CD4-positive, alpha-beta memory T cell (primary cell): ENCODE results near the gene ZNF574. TPM values are rescaled to one million over a fixed set of nuclear protein-coding genes. Genes with fewer than 3 reads are reported as not detected.

Source experiments
- CTCF ChIA-PET: fragments of 350-600 bp; sonication (Branson Sonifier 250); formaldehyde crosslinking; loops from one replicate; lab custom pipeline; 2021; ENCODE audit warnings: inconsistent platforms; ENCODE audit not compliant: partially characterized antibody; lab: Charles Lee
- POLR2A ChIA-PET: fragments of 350-600 bp; sonication (Branson Sonifier 250); formaldehyde crosslinking; loops from one replicate; lab custom pipeline; 2021; ENCODE audit not compliant: partially characterized antibody; lab: Charles Lee
- DNase-seq, 5 donors: peaks; one replicate each; pipeline versions ENCODE4 v3.0.0 to v3.0.0-alpha.2; 2020 to 2022; ENCODE audit warnings: mixed read lengths in 1 of 5
- H3K27ac ChIP-seq: one replicate; pipeline ENCODE4 v1.7.0; 2013; ENCODE audit warnings: low read depth, low read length
- H3K27me3 ChIP-seq: 2 replicates; pipeline ENCODE4 v1.7.0; 2013; ENCODE audit warnings: mild to moderate bottlenecking, low read length, moderate library complexity; ENCODE audit not compliant: insufficient read depth
- H3K36me3 ChIP-seq: 2 replicates; pipeline ENCODE4 v1.7.0; 2013; ENCODE audit warnings: mild to moderate bottlenecking, low read length, moderate library complexity; ENCODE audit not compliant: insufficient read depth
- H3K4me1 ChIP-seq: 2 replicates; pipeline ENCODE4 v1.7.0; 2013; ENCODE audit warnings: mild to moderate bottlenecking, low read length, moderate library complexity; ENCODE audit not compliant: insufficient read depth
- H3K4me3 ChIP-seq, 2 donors: one replicate each; pipeline ENCODE4 v1.7.0; 2013; ENCODE audit warnings: low read length in 2 of 2, mild to moderate bottlenecking in 1 of 2
- H3K9me3 ChIP-seq, 2 donors: one replicate each; pipeline ENCODE4 v1.7.0; 2013; ENCODE audit warnings: low read length in 2 of 2, control low read depth in 1 of 2; ENCODE audit not compliant: control insufficient read depth in 1 of 2
- H3K27ac Mint-ChIP-seq, 7 donors: one replicate each; pipeline ENCODE4 v1.8.0; 2020 to 2021; ENCODE audit warnings: mixed read lengths in 7 of 7, mild to moderate bottlenecking in 6 of 7, inconsistent platforms in 3 of 7, moderate library complexity in 3 of 7
- H3K27me3 Mint-ChIP-seq, 2 donors: one replicate each; pipeline ENCODE4 v1.8.0; 2020 to 2021; ENCODE audit warnings: mixed read lengths in 2 of 2
- H3K36me3 Mint-ChIP-seq, 2 donors: one replicate each; pipeline ENCODE4 v1.8.0; 2020 to 2021; ENCODE audit warnings: mixed read lengths in 2 of 2, inconsistent platforms in 1 of 2, mild to moderate bottlenecking in 1 of 2
- H3K4me1 Mint-ChIP-seq, 4 donors: one replicate each; pipeline ENCODE4 v1.8.0; 2020 to 2021; ENCODE audit warnings: mixed read lengths in 4 of 4, mild to moderate bottlenecking in 1 of 4
- H3K4me3 Mint-ChIP-seq, 8 donors: one replicate each; pipeline ENCODE4 v1.8.0; 2020 to 2021; ENCODE audit warnings: mixed read lengths in 8 of 8, mild to moderate bottlenecking in 7 of 8, moderate library complexity in 6 of 8, inconsistent platforms in 3 of 8
- H3K9me3 Mint-ChIP-seq, 8 donors: one replicate each; pipeline ENCODE4 v1.8.0; 2020 to 2021; ENCODE audit warnings: mixed read lengths in 8 of 8, mild to moderate bottlenecking in 5 of 8, inconsistent platforms in 3 of 8, moderate library complexity in 1 of 8
- intact Hi-C: fragments of 100-400 bp; cut with micrococcal nuclease; formaldehyde crosslinking; loops from one replicate; pipeline ENCODE4 v1.15.1; 2023
- polyA plus RNA-seq, 2 donors: library from polyadenylated mRNA; unstranded; fragments of 300-500 nt; fragmentation: Illumina TruSeq; gene quantifications; one replicate each; pipeline ENCODE4 v1.2.3, GENCODE V29; 2021
- total RNA-seq, 2 experiments: library from RNA; stranded (reverse); gene quantifications; one replicate each; pipeline ENCODE4 v1.2.3, GENCODE V29; 2021

ZNF574 gene
- total and polyA plus RNA-seq, 4 experiments from 2014 or later, result 14.8 to 26.0 (median 24.8) TPM

- ChIA-PET POLR2A (no interaction called here), CTCF (no interaction called here)
- peak overlapping the region; percentile 92 to 100 (median 98) for H3K4me3 Mint-ChIP-seq
- intact Hi-C loops, result loop anchor here (1.0 to 5.0 kb wide), 3 partner anchors 142 to 347 kb away; partner anchors contain the start of genes DEDD2 and RPS19
- H3K27ac Mint-ChIP-seq, result peak overlapping the region; percentile 97 to 100 (median 100)
- H3K4me1 ChIP-seq, result peaks cover 24% of the 10 kb centered on the region
- peaks cover 0 to 2% (median 0%) of the 10 kb centered on the region in 8 donors for H3K9me3 Mint-ChIP-seq
- H3K27me3 Mint-ChIP-seq, result no peaks in the 10 kb centered on the region
- H3K36me3 ChIP-seq, result peaks cover 17% of the 10 kb centered on the region
- H3K36me3 Mint-ChIP-seq, result peaks cover 7 to 31% of the 10 kb centered on the region in 2 donors
- H3K27me3 ChIP-seq, result no peaks in the 10 kb centered on the region
- peak overlapping the region; percentile 66 to 86 for H3K4me3 ChIP-seq
- H3K9me3 ChIP-seq, result no peaks in the 10 kb centered on the region
- peaks cover 29 to 38% (median 34%) of the 10 kb centered on the region in 4 donors for H3K4me1 Mint-ChIP-seq
- peak overlapping the region; percentile 95 for H3K27ac ChIP-seq
- DNase-seq, result no peak
Measured at GRCh38 chr19:42075364-42075615, 676 bp upstream of the ZNF574 start.

- H3K27ac Mint-ChIP-seq, result peak overlapping the region; percentile 95 to 99 (median 95)
- H3K27me3 ChIP-seq, result no peaks in the 10 kb centered on the region
- no peaks in the 10 kb centered on the region for H3K9me3 ChIP-seq
- peaks cover 28% of the 10 kb centered on the region for H3K36me3 ChIP-seq
- ChIA-PET POLR2A (interaction anchor here (0.6 to 1.3 kb wide), 14 partner anchors 10 to 321 kb away, joined by 3 to 5 read pairs (median 3); partner anchors contain the start of genes PAFAH1B3, PRR19, RABAC1 and ZNF526), CTCF (interaction anchor here (1.1 to 1.4 kb wide), 2 partner anchors 56 to 107 kb away, joined by 3 read pairs; partner anchors contain the start of gene POU2F2)
- no peaks in the 10 kb centered on the region for H3K27me3 Mint-ChIP-seq
- intact Hi-C loops, result loop anchor here (1.0 to 5.0 kb wide), 3 partner anchors 214 to 346 kb away; partner anchors contain the start of genes MEGF8 and RPS19
- peaks cover 10 to 37% of the 10 kb centered on the region in 2 donors for H3K36me3 Mint-ChIP-seq
- peaks cover 24% of the 10 kb centered on the region for H3K4me1 ChIP-seq
- H3K27ac ChIP-seq, result peak overlapping the region; percentile 95
- peaks cover 0 to 2% (median 0%) of the 10 kb centered on the region in 8 donors for H3K9me3 Mint-ChIP-seq
- H3K4me3 Mint-ChIP-seq, result peak overlapping the region; percentile 89 to 96 (median 92)
- H3K4me3 ChIP-seq, result peak overlapping the region; percentile 55 to 86
- peaks cover 29 to 44% (median 37%) of the 10 kb centered on the region in 4 donors for H3K4me1 Mint-ChIP-seq
- peak in 1 of 5 donors; percentile 65 for DNase-seq
Measured at GRCh38 chr19:42076380-42076944, 496 bp downstream of the ZNF574 start.

- Histone ChIP-seq H3K9me3 (no peaks in the 10 kb centered on the region), H3K4me3 (no peak overlapping the region), H3K27ac (no peak overlapping the region), H3K4me1 (peaks cover 24% of the 10 kb centered on the region), H3K36me3 (peaks cover 32% of the 10 kb centered on the region), H3K27me3 (no peaks in the 10 kb centered on the region)
- Mint-ChIP-seq H3K27ac (peak overlapping the region; percentile 65 to 99 (median 95)), H3K4me3 (peak overlapping the region in 7 of 8 donors; percentile 22 to 96 (median 92)), H3K27me3 (no peaks in the 10 kb centered on the region), H3K4me1 (peaks cover 30 to 48% (median 42%) of the 10 kb centered on the region in 4 donors), H3K36me3 (peaks cover 13 to 45% of the 10 kb centered on the region in 2 donors), H3K9me3 (peaks cover 0 to 2% (median 0%) of the 10 kb centered on the region in 8 donors)
- CTCF ChIA-PET, result no interaction called here
- no peak for DNase-seq
- intact Hi-C loops, result loop anchor here (5.0 kb wide), 2 partner anchors 216 to 344 kb away; partner anchors contain the start of gene RPS19
- POLR2A ChIA-PET, result no interaction called here
Measured at GRCh38 chr19:42078058-42078457, 2.1 kb downstream of the ZNF574 start.

- Mint-ChIP-seq H3K4me3 (peak overlapping the region in 4 of 8 donors; percentile 6 to 92 (median 64)), H3K4me1 (peaks cover 30 to 48% (median 42%) of the 10 kb centered on the region in 4 donors), H3K27me3 (no peaks in the 10 kb centered on the region), H3K27ac (peak overlapping the region in 4 of 7 donors; percentile 74 to 97 (median 90)), H3K9me3 (peaks cover 0 to 2% (median 0%) of the 10 kb centered on the region in 8 donors), H3K36me3 (peaks cover 13 to 45% of the 10 kb centered on the region in 2 donors)
- Histone ChIP-seq H3K27ac (no peak overlapping the region), H3K4me3 (no peak overlapping the region), H3K36me3 (peaks cover 32% of the 10 kb centered on the region), H3K9me3 (no peaks in the 10 kb centered on the region), H3K4me1 (peaks cover 24% of the 10 kb centered on the region), H3K27me3 (no peaks in the 10 kb centered on the region)
- POLR2A ChIA-PET, result interaction anchor here (1.4 kb wide), 1 partner anchor 219 kb away, joined by 3 read pairs; the partner anchor contains the start of gene RPS19
- no peak for DNase-seq
- CTCF ChIA-PET, result interaction anchor here (0.6 kb wide), 1 partner anchor 31 kb away, joined by 3 read pairs; no protein-coding TSS in a partner anchor
- intact Hi-C loops, result loop anchor here (5.0 kb wide), 2 partner anchors 216 to 344 kb away; partner anchors contain the start of gene RPS19
Measured at GRCh38 chr19:42078538-42079275, 2.7 kb downstream of the ZNF574 start.

- Histone ChIP-seq H3K4me1 (peaks cover 24% of the 10 kb centered on the region), H3K4me3 (no peak overlapping the region), H3K9me3 (no peaks in the 10 kb centered on the region), H3K27ac (no peak overlapping the region), H3K27me3 (no peaks in the 10 kb centered on the region), H3K36me3 (peaks cover 32% of the 10 kb centered on the region)
- H3K27me3 Mint-ChIP-seq, result no peaks in the 10 kb centered on the region
- peaks cover 0 to 2% (median 0%) of the 10 kb centered on the region in 8 donors for H3K9me3 Mint-ChIP-seq
- H3K36me3 Mint-ChIP-seq, result peaks cover 13 to 48% of the 10 kb centered on the region in 2 donors
- DNase-seq, result no peak
- ChIA-PET POLR2A (interaction anchor here (1.4 kb wide), 1 partner anchor 219 kb away, joined by 3 read pairs; the partner anchor contains the start of gene RPS19), CTCF (interaction anchor here (0.6 kb wide), 1 partner anchor 30 kb away, joined by 3 read pairs; no protein-coding TSS in a partner anchor)
- intact Hi-C loops, result loop anchor here (5.0 kb wide), 2 partner anchors 217 to 343 kb away; partner anchors contain the start of gene RPS19
- H3K27ac Mint-ChIP-seq, result peak overlapping the region in 5 of 7 donors; percentile 10 to 60 (median 34)
- H3K4me1 Mint-ChIP-seq, result peaks cover 30 to 48% (median 42%) of the 10 kb centered on the region in 4 donors
- H3K4me3 Mint-ChIP-seq, result peak overlapping the region in 1 of 8 donors; percentile 17
Measured at GRCh38 chr19:42079276-42079669, 3.3 kb downstream of the ZNF574 start.

GRCh38 chr19:42079886-42080763, 4.2 kb downstream of the ZNF574 start:
- Mint-ChIP-seq H3K27ac (peak overlapping the region in 1 of 7 donors; percentile 57), H3K36me3 (peaks cover 13 to 48% of the 10 kb centered on the region in 2 donors), H3K9me3 (peaks cover 0 to 2% (median 0%) of the 10 kb centered on the region in 8 donors), H3K27me3 (no peaks in the 10 kb centered on the region), H3K4me3 (no peak overlapping the region), H3K4me1 (peaks cover 29 to 46% (median 41%) of the 10 kb centered on the region in 4 donors)
- DNase-seq, result no peak
- H3K27me3 ChIP-seq, result no peaks in the 10 kb centered on the region
- intact Hi-C loops, result loop anchor here (5.0 kb wide), 2 partner anchors 218 to 342 kb away; partner anchors contain the start of gene RPS19
- H3K27ac ChIP-seq, result no peak overlapping the region
- ChIA-PET CTCF (no interaction called here), POLR2A (interaction anchor here (1.1 to 1.4 kb wide), 2 partner anchors 44 to 220 kb away, joined by 3 read pairs; partner anchors contain the start of gene RPS19)
- H3K9me3 ChIP-seq, result no peaks in the 10 kb centered on the region
- peaks cover 20% of the 10 kb centered on the region for H3K4me1 ChIP-seq
- no peak overlapping the region for H3K4me3 ChIP-seq
- H3K36me3 ChIP-seq, result peaks cover 32% of the 10 kb centered on the region
